SK-N-SH (cell line): ENCODE measurements around the gene SH3RF1. TPM values are rescaled to one million over a fixed set of nuclear protein-coding genes. Genes with fewer than 3 reads are reported as not detected.

Source experiments
- CTCF ChIA-PET: fragments of 300-600, 350-600 bp; formaldehyde crosslinking; extraction: SDS; loops from one replicate; lab custom pipeline; 2021; lab: Yijun Ruan, JAX
- POLR2A ChIA-PET: fragments of 350-600 bp; sonication (Branson Sonifier 250); formaldehyde crosslinking; extraction: SDS; loops from one replicate; lab custom pipeline; 2020; ENCODE audit warnings: antibody characterized with exemption, inconsistent platforms; lab: Yijun Ruan, JAX
- DNase-seq: peaks from one replicate; pipeline ENCODE4 v3.0.0; 2012
- H2AFZ ChIP-seq: fragments of 200-600 bp; sonication (generic); 2 replicates; pipeline ENCODE4 v1.8.1; 2016; ENCODE audit warnings: antibody characterized with exemption, mild to moderate bottlenecking, low read depth
- H3F3A ChIP-seq: fragments of 200-600 bp; sonication (generic); replicated peaks from 2 replicates; pipeline ENCODE3; 2016; ENCODE audit warnings: antibody characterized with exemption, mild to moderate bottlenecking; ENCODE audit not compliant: insufficient read depth
- H3K27ac ChIP-seq, 2 experiments: fragments of 200-500 bp in 1 of 2; fragments of 200-600 bp in 1 of 2; sonication (Bioruptor generic) in 1 of 2; sonication (generic), shearing (Covaris generic) in 1 of 2; 2 replicates each; pipeline versions ENCODE4 v1.5.1 to v1.6.1; 2014 to 2016; ENCODE audit warnings: low read depth in 2 of 2, inconsistent platforms in 1 of 2, low read length in 1 of 2, mild to moderate bottlenecking in 1 of 2, mixed read lengths in 1 of 2
- H3K27me3 ChIP-seq: fragments of 200-600 bp; sonication (generic), shearing (Covaris generic); 2 replicates; pipeline ENCODE4 v1.6.1; 2016; ENCODE audit warnings: mixed run types; ENCODE audit not compliant: insufficient read depth
- H3K36me3 ChIP-seq, 2 experiments: fragments of 200-500 bp in 1 of 2; fragments of 200-600 bp in 1 of 2; sonication (Bioruptor generic) in 1 of 2; sonication (generic) in 1 of 2; replicated peaks in 1 of 2; 2 replicates each; pipeline versions ENCODE3 to v1.5.1; 2014 to 2016; ENCODE audit warnings: low read length in 1 of 2, mild to moderate bottlenecking in 1 of 2; ENCODE audit not compliant: insufficient read depth in 2 of 2, control insufficient read depth in 1 of 2
- H3K4me1 ChIP-seq, 2 experiments: fragments of 200-500 bp in 1 of 2; fragments of 200-600 bp in 1 of 2; sonication (Bioruptor generic) in 1 of 2; sonication (generic), shearing (Covaris generic) in 1 of 2; 2 replicates each; pipeline versions ENCODE4 v1.5.1 to v1.6.1; 2014 to 2016; ENCODE audit warnings: low read depth in 1 of 2, low read length in 1 of 2, mixed run types in 1 of 2; ENCODE audit not compliant: insufficient read depth in 2 of 2, control insufficient read depth in 1 of 2
- H3K4me2 ChIP-seq: fragments of 200-600 bp; sonication (generic), shearing (Covaris generic); 2 replicates; pipeline ENCODE4 v1.6.1; 2017; ENCODE audit warnings: mixed run types
- H3K4me3 ChIP-seq, 2 experiments: fragments of 200-500 bp in 1 of 2; fragments of 200-600 bp in 1 of 2; sonication (Bioruptor generic) in 1 of 2; sonication (generic), shearing (Covaris generic) in 1 of 2; 2 replicates each; pipeline versions ENCODE4 v1.5.1 to v1.8.1; 2014 to 2016; ENCODE audit warnings: low read depth in 2 of 2, inconsistent platforms in 1 of 2, low read length in 1 of 2, mild to moderate bottlenecking in 1 of 2, mixed read lengths in 1 of 2, moderate library complexity in 1 of 2
- H3K79me2 ChIP-seq: fragments of 200-600 bp; sonication (generic); 2 replicates; pipeline ENCODE4 v1.8.1; 2017; ENCODE audit warnings: mild to moderate bottlenecking; ENCODE audit not compliant: insufficient read depth
- H3K9ac ChIP-seq: fragments of 200-600 bp; sonication (generic); 2 replicates; pipeline ENCODE4 v1.6.1; 2017; ENCODE audit warnings: mixed run types
- H3K9me2 ChIP-seq: fragments of 200-600 bp; sonication (generic); 2 replicates; pipeline ENCODE4 v1.6.1; 2017; ENCODE audit warnings: mixed run types
- H3K9me3 ChIP-seq: fragments of 200-600 bp; sonication (generic); 2 replicates; pipeline ENCODE4 v1.6.1; 2017; ENCODE audit warnings: mixed run types, mild to moderate bottlenecking, moderate library complexity
- H4K20me1 ChIP-seq: fragments of 200-600 bp; sonication (generic); 2 replicates; pipeline ENCODE4 v1.6.1; 2017; ENCODE audit warnings: mild to moderate bottlenecking, mixed run types; ENCODE audit not compliant: insufficient read depth
- CTCF ChIP-seq: fragments of 200-600 bp; sonication (generic); IDR thresholded peaks from 2 replicates; pipeline ENCODE4 v1.6.1; 2017; ENCODE audit warnings: antibody characterized with exemption, mild to moderate bottlenecking, moderate library complexity
- FOXM1 ChIP-seq: IDR thresholded peaks from 2 replicates; pipeline ENCODE4 v1.4.0; 2012; ENCODE audit warnings: low read depth, mild to moderate bottlenecking
- MAX ChIP-seq: IDR thresholded peaks from 2 replicates; pipeline ENCODE4 v1.4.0; 2012; ENCODE audit warnings: low read depth
- RAD21 ChIP-seq: IDR thresholded peaks from 2 replicates; pipeline ENCODE4 v1.6.1; 2012; ENCODE audit warnings: mild to moderate bottlenecking, low read length
- RCOR1 ChIP-seq: fragments of 150-350 bp; IDR thresholded peaks from 2 replicates; pipeline ENCODE4 v1.6.1; 2017; ENCODE audit warnings: antibody characterized with exemption, low read length
- RFX5 ChIP-seq: IDR thresholded peaks from 2 replicates; pipeline ENCODE4 v1.6.1; 2012; ENCODE audit warnings: mild to moderate bottlenecking, improper control_type of control experiment, low read length
- RXRA ChIP-seq: IDR thresholded peaks from 2 replicates; pipeline ENCODE4 v1.4.0; 2012; ENCODE audit warnings: low read depth, mild to moderate bottlenecking, borderline replicate concordance
- SMC3 ChIP-seq: IDR thresholded peaks from 2 replicates; pipeline ENCODE4 v1.6.1; 2012; ENCODE audit warnings: low read depth, low read length, improper control_type of control experiment
- USF1 ChIP-seq: IDR thresholded peaks from 2 replicates; pipeline ENCODE4 v1.4.0; 2012; ENCODE audit warnings: low read depth, borderline replicate concordance
- YY1 ChIP-seq: IDR thresholded peaks from 2 replicates; pipeline ENCODE4 v1.4.0; 2012; ENCODE audit warnings: low read depth, mild to moderate bottlenecking
- ZBTB33 ChIP-seq: IDR thresholded peaks from 2 replicates; pipeline ENCODE4 v1.4.0; 2012; ENCODE audit warnings: low read depth, borderline replicate concordance
- WGBS: methylation state at CpG from one replicate; pipeline ENCODE4 v1.1.6; 2017; ENCODE audit warnings: low lambda C conversion rate; 5-methylcytosine and 5-hydroxymethylcytosine counted together
- polyA plus RNA-seq, 3 experiments: library from polyadenylated mRNA; depleted of rRNA; stranded (reverse); fragments of >200 nt; gene quantifications; 2 replicates each; pipeline ENCODE4 v1.2.3, GENCODE V29; 2012

The SH3RF1 gene
- polyA plus RNA-seq, 1 of the 3 experiments (the other 2 are of a cell fraction), result 22.0 TPM

- no peak overlapping the region for H3K4me3 ChIP-seq
- H3K4me1 ChIP-seq, result no peaks in the 10 kb centered on the region
- H3K4me2 ChIP-seq, result no peak overlapping the region
- H4K20me1 ChIP-seq, result no peaks in the 10 kb centered on the region
- H3K9ac ChIP-seq, result no peak overlapping the region
- H3K27ac ChIP-seq, result no peak overlapping the region
- no peaks in the 10 kb centered on the region for H3K79me2 ChIP-seq
- 87% methylated on average over 15 of the region's 15 CpGs for WGBS
- H3K9me3 ChIP-seq, result no peaks in the 10 kb centered on the region
- DNase-seq, result no peak
- ChIA-PET POLR2A (interaction anchor here (0.6 kb wide), 1 partner anchor 210 kb away, joined by 3 read pairs; no protein-coding TSS in a partner anchor), CTCF (interaction anchor here (0.8 to 1.4 kb wide), 3 partner anchors 10 to 115 kb away, joined by 3 to 5 read pairs (median 4); no protein-coding TSS in a partner anchor)
- H3K36me3 ChIP-seq, result no peaks in the 10 kb centered on the region
- peak; percentile 42 for TF ChIP-seq RAD21
- no peak for TF ChIP-seq RFX5
- TF ChIP-seq ZBTB33, result no peak
- TF ChIP-seq USF1, result no peak
- TF ChIP-seq MAX, result no peak
- TF ChIP-seq CTCF, result no peak
- 0 out of 2 replicates have a peak, but pooled peaks have one; percentile 16 for TF ChIP-seq SMC3
- no peak for TF ChIP-seq FOXM1
- no peaks in the 10 kb centered on the region for H3F3A ChIP-seq
- no peak overlapping the region for H2AFZ ChIP-seq
- no peaks in the 10 kb centered on the region for H3K9me2 ChIP-seq
- no peaks in the 10 kb centered on the region for H3K27me3 ChIP-seq
Measured at GRCh38 chr4:169045862-169046584, 224.7 kb downstream of the SH3RF1 start.

GRCh38 chr4:169044714-169045447 is 225.9 kb downstream of the SH3RF1 start:
- H3K9ac ChIP-seq, result no peak overlapping the region
- TF ChIP-seq RFX5 (no peak), YY1 (no peak), RXRA (no peak), RCOR1 (no peak)
- H4K20me1 ChIP-seq, result no peaks in the 10 kb centered on the region
- WGBS, result 94% methylated on average over 3 of the region's 5 CpGs
- no peaks in the 10 kb centered on the region for H3F3A ChIP-seq
- no peaks in the 10 kb centered on the region for H3K4me1 ChIP-seq
- H3K27ac ChIP-seq, result no peak overlapping the region
- H2AFZ ChIP-seq, result no peak overlapping the region
- no peaks in the 10 kb centered on the region for H3K27me3 ChIP-seq
- DNase-seq, result no peak
- ChIA-PET POLR2A (no interaction called here), CTCF (interaction anchor here (0.8 kb wide), 1 partner anchor 116 kb away, joined by 3 read pairs; no protein-coding TSS in a partner anchor)
- no peaks in the 10 kb centered on the region for H3K9me3 ChIP-seq
- no peaks in the 10 kb centered on the region for H3K36me3 ChIP-seq
- H3K4me3 ChIP-seq, result no peak overlapping the region
- H3K4me2 ChIP-seq, result no peak overlapping the region
- no peaks in the 10 kb centered on the region for H3K9me2 ChIP-seq
- H3K79me2 ChIP-seq, result no peaks in the 10 kb centered on the region
